ENCODE data around the gene PNPLA8.

DNA sequence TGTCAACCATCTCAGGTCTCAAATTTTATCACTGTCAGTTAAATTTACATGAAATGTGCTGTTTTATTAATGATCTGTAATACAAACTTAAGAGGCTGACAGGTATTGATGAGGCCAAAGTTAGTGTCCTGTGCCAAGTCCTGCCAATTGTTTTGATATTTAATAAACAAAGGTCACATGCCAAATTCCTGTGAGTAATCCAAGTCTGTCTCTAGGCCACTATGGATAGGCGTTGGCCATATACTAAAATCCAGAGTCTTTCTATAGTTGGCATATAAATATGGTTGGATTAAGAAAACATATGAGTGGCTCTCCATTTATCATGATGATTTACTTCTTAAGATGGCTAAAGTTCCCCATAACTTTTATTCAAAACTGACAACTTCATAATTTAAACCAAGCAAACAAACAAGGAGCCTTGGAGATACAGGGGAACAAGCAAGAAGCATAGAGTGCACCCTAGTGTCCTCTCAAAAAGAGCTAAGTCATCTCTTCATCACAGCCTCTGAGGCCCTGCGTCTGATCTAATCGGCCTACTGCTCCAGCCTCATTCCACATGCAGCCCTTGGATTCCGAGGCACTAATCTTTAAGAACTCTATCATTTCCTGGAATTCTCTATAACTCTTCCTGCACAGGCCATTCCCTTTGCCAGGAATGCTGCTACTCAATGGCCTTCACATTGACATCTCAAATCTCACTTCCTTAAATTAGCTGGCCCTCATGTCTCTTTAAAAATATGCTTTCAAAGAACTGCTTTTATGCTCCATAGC lies 37.0 kb downstream of the PNPLA8 start:
- TF ChIP-seq, protein P1, sequence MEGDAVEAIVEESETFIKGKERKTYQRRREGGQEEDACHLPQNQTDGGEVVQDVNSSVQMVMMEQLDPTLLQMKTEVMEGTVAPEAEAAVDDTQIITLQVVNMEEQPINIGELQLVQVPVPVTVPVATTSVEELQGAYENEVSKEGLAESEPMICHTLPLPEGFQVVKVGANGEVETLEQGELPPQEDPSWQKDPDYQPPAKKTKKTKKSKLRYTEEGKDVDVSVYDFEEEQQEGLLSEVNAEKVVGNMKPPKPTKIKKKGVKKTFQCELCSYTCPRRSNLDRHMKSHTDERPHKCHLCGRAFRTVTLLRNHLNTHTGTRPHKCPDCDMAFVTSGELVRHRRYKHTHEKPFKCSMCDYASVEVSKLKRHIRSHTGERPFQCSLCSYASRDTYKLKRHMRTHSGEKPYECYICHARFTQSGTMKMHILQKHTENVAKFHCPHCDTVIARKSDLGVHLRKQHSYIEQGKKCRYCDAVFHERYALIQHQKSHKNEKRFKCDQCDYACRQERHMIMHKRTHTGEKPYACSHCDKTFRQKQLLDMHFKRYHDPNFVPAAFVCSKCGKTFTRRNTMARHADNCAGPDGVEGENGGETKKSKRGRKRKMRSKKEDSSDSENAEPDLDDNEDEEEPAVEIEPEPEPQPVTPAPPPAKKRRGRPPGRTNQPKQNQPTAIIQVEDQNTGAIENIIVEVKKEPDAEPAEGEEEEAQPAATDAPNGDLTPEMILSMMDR (conservative IDR thresholded peaks at IDR 0.05; ENCODE audit: low read depth, low read length) = no peak
- no peak for TF ChIP-seq BHLHE40 (IDR thresholded peaks at IDR 0.05; ENCODE audit: low read depth, low read length)

Measured in IMR-90 (cell line).